ENCODE results near the gene SYNE3. TPM values are rescaled to one million over a fixed set of nuclear protein-coding genes. Genes with fewer than 3 reads are reported as not detected.

SYNE3 gene
- total RNA-seq, 1 experiment from 2014 or later, result 6.2 TPM

- Histone ChIP-seq H3K9me3 (ENCODE audit: control insufficient read depth, insufficient read depth, low read depth, low read length) (no peaks in the 10 kb centered on the region), H3K4me1 (ENCODE audit: control insufficient read depth, insufficient read depth, low read length) (peaks cover 15% of the 10 kb centered on the region), H3K27me3 (ENCODE audit: control insufficient read depth, insufficient read depth, low read length) (no peaks in the 10 kb centered on the region), H3K4me3 (ENCODE audit: low read depth in 2 of 2, low read length in 2 of 2) (no peak overlapping the region), H3K36me3 (ENCODE audit: control insufficient read depth, insufficient read depth, low read length) (no peaks in the 10 kb centered on the region), H3K27ac (ENCODE audit: low read length) (no peak overlapping the region)
- POLR2A ChIA-PET, result no interaction called here
- no peak for ATAC-seq
- CTCF ChIA-PET, result no interaction called here
- BruUV-seq (replicated peaks), result no TSS peak
- DNase-seq (ENCODE audit: low read depth, low spot score), result no peak
- in situ Hi-C loops (cut with HindIII; ENCODE audit: low pct_unique_long_range_greater_than_20kb, low sequenced_read_pairs) (no loop called here), intact Hi-C loops (cut with micrococcal nuclease; ENCODE audit: unreplicated experiment) (no loop called here)
- TF ChIP-seq CTCF (IDR thresholded peaks at IDR 0.05) (no peak), POLR2AphosphoS5 (IDR thresholded peaks at IDR 0.05; ENCODE audit: low read depth, low read length) (no peak), REST (IDR thresholded peaks at IDR 0.05; ENCODE audit: insufficient read depth in 1 of 2, low read depth in 2 of 2, low read length in 1 of 2) (no peak), SIN3A (IDR thresholded peaks at IDR 0.05; ENCODE audit: borderline replicate concordance, insufficient read depth, low read depth, low read length) (no peak)
Observed at GRCh38 chr14:95505030-95505589, 11.3 kb downstream of the SYNE3 start.

GRCh38 chr14:95504135-95505029, 12.1 kb downstream of the SYNE3 start:
- Histone ChIP-seq H3K4me1 (ENCODE audit: control insufficient read depth, insufficient read depth, low read length) (peaks cover 15% of the 10 kb centered on the region), H3K27ac (ENCODE audit: low read length) (no peak overlapping the region), H3K4me3 (ENCODE audit: low read depth in 2 of 2, low read length in 2 of 2) (no peak overlapping the region), H3K9me3 (ENCODE audit: control insufficient read depth, insufficient read depth, low read depth, low read length) (no peaks in the 10 kb centered on the region), H3K36me3 (ENCODE audit: control insufficient read depth, insufficient read depth, low read length) (no peaks in the 10 kb centered on the region), H3K27me3 (ENCODE audit: control insufficient read depth, insufficient read depth, low read length) (no peaks in the 10 kb centered on the region)
- no TSS peak for BruUV-seq (replicated peaks)
- ChIA-PET CTCF (no interaction called here), POLR2A (no interaction called here)
- in situ Hi-C loops (cut with HindIII; ENCODE audit: low pct_unique_long_range_greater_than_20kb, low sequenced_read_pairs), result no loop called here
- DNase-seq (ENCODE audit: low read depth, low spot score) (no peak), ATAC-seq (no peak)
- no peak for TF ChIP-seq SIN3A (IDR thresholded peaks at IDR 0.05; ENCODE audit: borderline replicate concordance, insufficient read depth, low read depth, low read length)
- intact Hi-C loops (cut with micrococcal nuclease; ENCODE audit: unreplicated experiment), result no loop called here
